HG03060 (cell line): Measurements from ENCODE around the gene TMA7.

Experiments
- ATAC-seq: cut with Tn5 transposase; IDR thresholded peaks from one replicate; pipeline ENCODE4 v1.9.1; 2021; ENCODE audit warnings: low read depth, moderate number of reproducible peaks; ENCODE audit not compliant: unreplicated experiment

Gene TMA7

DNA sequence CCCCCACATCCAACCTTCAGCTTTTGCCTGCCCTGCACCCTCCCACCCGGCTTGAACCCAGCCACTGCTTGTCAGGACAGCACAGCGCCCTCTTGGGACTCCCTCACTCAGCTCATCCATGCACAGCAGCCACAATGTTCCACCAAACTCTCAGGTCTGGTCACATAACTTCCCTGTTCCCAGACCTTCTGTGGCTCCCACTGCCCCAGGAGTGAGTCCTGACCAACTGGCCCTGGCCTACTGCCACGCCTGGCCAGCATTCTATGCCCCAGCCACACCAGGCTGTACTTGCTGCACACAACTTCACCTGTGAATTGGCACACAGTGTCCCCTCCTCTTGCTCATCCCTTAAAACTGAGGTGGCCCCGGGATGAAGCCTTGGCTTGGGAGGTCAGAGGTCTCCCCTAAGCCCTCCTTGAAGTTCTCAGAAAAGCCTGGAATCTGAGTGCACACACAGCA, 31.2 kb upstream of the TMA7 start:
- no peak for ATAC-seq

DNA sequence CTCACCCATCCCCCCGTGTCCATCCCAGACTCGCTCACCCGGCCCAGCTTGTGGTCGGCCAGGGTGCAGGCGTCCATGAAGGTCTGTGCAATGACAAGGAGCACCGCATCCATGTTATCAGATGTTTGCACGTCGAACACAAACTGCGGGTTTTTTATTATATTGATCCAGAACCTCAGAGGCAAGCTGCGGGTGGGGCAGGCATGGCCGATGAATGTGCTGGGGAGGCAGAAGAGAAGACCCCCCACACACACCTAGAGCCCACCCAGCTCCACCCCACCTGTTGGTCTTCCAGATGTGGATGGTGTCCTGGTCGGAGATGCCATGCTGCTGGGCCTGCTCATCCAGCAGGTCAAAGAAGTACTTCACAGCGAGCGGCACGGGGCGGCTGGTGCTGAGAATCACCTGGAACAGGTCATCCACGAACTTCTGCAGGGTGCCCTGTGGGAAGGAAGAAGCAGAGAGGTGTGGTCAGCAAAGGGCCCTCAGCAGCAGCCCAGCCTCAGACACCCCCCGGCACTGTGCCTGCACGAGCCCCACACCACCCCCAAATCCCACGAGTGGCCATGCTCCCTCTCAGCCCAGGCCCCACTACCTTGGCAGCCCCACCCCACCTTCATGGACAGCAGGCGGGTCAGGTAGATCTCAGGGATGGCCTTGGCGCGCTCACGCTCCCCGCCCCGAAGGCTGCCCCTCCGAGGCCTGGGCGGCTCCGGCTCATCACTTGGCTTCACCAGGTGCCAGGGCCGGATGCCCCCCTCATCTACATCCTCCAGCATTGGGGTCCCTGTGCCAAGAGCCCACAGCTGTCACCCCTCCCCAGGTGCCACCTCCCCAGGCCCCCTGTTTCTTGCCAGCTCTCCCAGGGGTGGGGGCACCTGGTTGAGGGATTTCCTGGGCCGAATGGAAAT, 30.5 kb upstream of the TMA7 start:
- ATAC-seq, result no peak

DNA sequence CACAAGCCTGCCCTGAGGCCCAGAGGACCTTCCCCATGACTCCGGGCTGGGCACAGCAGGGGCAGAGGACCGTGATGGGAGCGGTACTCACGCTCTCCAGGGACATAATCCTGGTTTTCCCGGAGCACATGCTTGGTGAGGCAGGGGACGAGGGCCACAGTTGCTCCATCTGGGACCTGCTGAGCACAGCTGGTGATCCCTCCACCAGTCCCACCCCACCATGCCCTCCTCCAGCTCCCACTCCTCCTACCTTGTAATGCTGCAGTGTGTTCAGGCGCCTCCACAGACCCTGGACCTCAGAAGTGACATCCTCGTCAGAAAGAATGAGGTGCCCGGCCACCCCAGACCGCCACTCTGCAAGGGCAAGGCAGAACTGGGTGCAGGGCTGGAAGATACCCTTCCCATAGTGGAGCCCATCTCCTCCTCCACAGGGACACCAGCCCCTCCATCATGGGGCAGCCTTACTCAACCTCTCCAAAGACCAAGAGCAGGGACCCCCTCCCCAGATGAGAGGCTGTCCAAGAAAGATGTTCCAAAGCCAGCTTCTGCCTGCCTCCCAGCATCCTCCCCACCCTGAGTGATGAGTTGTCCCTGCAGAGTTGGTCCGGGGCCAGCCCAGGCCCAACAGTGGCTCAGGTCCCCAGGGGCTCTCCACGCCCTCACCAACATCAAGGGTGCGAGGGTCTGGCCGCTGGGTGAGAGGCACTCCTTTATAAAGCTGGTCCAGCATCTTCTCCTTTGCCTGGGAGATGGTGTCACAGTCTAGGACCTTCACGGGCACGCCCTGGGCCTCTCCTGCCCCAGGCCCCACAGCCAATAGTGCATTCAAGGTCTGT, 29.6 kb upstream of the TMA7 start:
- ATAC-seq, result no peak

- no peak for ATAC-seq
These were observed 28.9 kb upstream of the TMA7 start for GRCh38 chr3:48411041-48411588.

- ATAC-seq, result no peak
These were observed 28.3 kb upstream of the TMA7 start for GRCh38 chr3:48411606-48412374.

GRCh38 chr3:48412375-48413001, 27.6 kb upstream of the TMA7 start:
- ATAC-seq, result no peak

DNA sequence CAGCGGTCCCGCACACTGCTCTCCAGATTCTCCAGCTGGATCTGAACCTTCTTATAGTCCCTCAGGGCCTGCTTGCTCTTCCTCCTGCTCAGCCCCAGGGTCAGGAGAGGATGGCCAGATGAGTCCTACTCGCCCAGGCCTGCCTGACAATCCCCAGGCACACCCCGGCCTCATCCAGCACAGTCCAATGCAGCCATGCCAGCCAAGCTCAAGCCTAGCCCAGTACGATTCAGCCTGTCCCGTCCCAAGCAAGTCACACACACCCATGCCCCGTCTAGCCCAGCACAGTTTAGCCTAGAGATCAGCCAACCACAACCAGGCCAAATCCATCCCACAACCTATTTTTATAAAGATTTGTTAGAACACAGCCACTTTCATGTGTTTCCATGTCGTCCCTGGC, 27.0 kb upstream of the TMA7 start:
- no peak for ATAC-seq

- no peak for ATAC-seq
These were observed 26.4 kb upstream of the TMA7 start for GRCh38 chr3:48413611-48414010.

- ATAC-seq, result no peak
These were observed 25.4 kb upstream of the TMA7 start for GRCh38 chr3:48414376-48415250.

- ATAC-seq, result no peak
These were observed 24.7 kb upstream of the TMA7 start for GRCh38 chr3:48415251-48415953.

GRCh38 chr3:48416091-48416505, 24.0 kb upstream of the TMA7 start:
- no peak for ATAC-seq

DNA sequence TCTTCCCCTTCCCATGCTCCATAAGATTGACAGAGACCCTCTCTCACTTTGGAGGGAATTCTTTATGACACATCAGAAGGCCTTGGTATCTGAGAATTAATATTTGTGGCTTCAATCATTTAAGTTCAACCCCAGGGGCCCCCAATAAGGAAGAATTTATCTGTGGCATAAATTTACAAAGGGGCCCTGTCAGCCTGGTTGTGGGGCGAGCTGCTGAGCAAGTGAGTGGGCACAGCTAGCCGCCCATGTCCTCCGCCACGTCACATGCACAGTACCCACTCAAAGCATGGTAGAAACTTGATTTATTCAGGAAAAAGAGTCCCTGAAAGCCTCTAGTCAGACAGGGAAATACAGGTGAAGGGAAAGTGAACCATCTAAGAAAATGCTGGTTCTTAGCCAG, 23.5 kb upstream of the TMA7 start:
- no peak for ATAC-seq

DNA sequence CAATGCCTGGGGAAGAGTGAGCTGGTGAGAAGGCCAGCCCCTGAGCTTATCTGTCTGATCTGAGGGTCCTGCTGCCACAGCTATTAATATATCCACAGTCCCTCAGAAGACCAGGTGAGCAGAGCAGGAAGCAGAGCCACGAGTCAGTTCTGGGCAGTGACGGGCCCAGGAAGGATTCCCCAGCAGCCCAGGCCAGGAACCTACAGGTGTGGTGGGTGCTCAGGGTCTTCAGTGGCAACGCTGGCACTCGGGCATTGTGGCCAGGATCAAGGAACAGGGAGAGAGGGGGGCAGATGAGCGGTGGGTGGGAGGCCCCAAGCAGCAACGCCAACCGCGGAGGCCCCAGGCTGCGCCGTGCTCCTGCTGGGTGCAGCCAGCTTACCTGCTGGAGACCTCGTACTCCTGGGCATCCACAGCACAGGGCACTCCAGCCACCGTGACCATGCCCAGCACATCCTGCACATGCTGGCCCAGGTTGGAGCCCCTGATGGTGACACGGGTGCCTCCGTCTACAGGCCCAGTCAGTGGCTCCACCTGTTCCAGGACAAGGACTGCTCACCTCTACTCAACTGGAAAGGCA, 22.4 kb upstream of the TMA7 start:
- ATAC-seq, result no peak

GRCh38 chr3:48418140-48418539, 21.9 kb upstream of the TMA7 start:
- no peak for ATAC-seq

DNA sequence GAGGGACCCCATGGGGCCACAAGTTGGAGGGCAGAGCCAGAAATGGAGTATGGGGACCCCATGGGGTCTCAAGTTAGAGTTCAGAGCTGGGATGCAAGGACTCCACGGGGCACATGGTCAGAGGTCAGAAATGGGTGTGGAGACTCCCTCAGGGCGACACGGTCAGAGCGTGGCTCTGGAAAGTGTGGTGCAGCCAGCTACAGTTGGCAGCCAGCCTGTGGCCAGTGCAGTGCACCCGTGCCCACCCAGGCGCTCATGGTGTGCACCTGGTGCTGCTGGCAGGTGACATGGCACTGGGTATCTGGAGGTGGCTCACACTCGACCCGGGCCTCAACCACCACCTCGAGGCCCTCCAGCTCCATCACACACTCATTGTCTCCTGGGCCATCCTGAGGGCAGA, 21.4 kb upstream of the TMA7 start:
- ATAC-seq, result no peak

DNA sequence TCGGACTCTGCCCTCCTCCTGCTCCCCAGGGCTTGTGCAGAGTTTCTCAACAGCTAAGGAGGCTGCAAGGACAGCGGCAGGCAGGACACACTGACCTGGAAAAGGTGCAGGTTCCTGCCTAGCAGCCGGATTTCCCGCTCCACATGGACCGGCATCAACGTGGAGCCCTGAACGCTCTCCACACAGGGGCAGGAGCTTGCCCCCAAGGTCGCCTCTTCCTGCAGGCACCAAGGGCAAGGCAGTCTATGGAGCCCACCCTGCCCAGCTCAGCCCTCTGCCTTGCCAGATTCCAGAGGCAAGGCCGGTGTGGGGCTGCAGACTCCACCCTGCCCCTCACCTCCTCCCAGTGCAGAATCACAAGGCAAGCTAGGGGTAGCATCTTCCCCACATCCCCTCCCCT, 20.9 kb upstream of the TMA7 start:
- ATAC-seq, result no peak

DNA sequence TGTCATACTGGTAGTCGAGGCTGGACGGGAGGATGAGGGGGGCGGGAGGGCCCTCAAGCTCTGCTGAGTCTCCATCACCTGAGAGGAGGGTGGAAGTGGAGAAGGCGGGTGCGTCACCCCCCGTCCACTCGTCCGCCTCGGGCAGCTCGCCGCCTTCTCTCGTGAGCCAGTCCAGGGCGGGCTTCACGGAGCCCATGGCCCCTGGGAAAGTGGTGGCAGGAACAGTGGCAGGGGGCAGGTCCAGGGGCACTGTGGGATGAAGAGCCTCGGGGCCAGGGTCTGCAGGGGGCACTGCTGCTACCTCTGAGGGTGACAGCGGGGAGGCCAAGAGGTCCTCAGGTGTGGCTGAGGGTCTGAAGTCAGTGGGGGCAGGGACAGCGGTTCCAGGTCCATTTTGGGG, 20.5 kb upstream of the TMA7 start:
- no peak for ATAC-seq

GRCh38 chr3:48420561-48420960, 19.5 kb upstream of the TMA7 start:
- ATAC-seq, result no peak
